Measurements from ENCODE around the gene RASA3. TPM values are rescaled to one million over a fixed set of nuclear protein-coding genes. Genes with fewer than 3 reads are reported as not detected.
"Not testable (repeated sequence)": the region's sequence is repeated elsewhere in the genome, so short reads cannot be mapped to it uniquely, and the experiment has no call there.

RASA3 gene
- total RNA-seq, 2 experiments from 2014 or later: 3.6 to 17.9 TPM

DNA sequence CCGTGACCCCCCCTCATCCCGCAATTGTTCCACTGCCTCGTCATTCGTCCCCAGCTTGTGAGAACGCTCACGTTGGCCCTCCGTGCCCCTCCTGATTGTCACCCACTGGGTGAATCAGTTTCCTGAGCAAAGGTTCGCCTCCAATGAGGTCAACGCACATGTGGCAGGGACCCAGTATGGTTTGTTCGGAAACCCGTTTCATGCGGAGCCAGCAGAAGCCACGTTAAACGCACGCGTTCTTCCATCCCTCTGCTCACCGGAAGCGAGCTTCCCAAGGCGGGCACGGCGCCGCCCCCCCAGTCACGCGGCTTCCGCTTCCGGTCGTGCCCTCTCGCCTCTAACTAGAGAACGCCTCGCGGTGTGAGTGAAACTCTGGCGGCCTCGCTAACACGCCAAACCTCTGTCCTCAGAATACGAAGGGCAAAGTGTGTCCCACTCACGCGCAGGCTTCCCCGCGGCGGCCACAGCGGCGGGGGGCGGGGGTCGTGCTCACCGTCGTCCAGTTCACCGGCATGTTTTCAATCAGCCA, 28.7 kb upstream of the RASA3 start:
- no TSS peak for BruUV-seq (replicated peaks)
- Histone ChIP-seq H3K4me1 (ENCODE audit: insufficient read depth, low read length, poor library complexity, severe bottlenecking) (no peaks in the 10 kb centered on the region), H3K9me2 (ENCODE audit: insufficient read depth, low read length) (no peaks in the 10 kb centered on the region), H3K79me2 (ENCODE audit: insufficient read depth, low read depth, low read length) (no peaks in the 10 kb centered on the region), H4K20me1 (ENCODE audit: insufficient read depth, low read length) (no peaks in the 10 kb centered on the region), H3K27ac (ENCODE audit: low read depth, low read length, poor library complexity, severe bottlenecking) (no peak overlapping the region), H2AFZ (ENCODE audit: low read length) (no peak overlapping the region), H3K9me3 (ENCODE audit: low read length) (no peaks in the 10 kb centered on the region), H3K4me3 (ENCODE audit: low read depth, low read length, poor library complexity, severe bottlenecking) (no peak overlapping the region), H3K36me3 (ENCODE audit: insufficient read depth, low read length) (no peaks in the 10 kb centered on the region), H3K4me2 (ENCODE audit: low read length) (no peak overlapping the region)
- no peak for DNase-seq (ENCODE audit: low spot score)
- intact Hi-C loops (cut with micrococcal nuclease; ENCODE audit: unreplicated experiment): no loop called here
- TF ChIP-seq, protein P1, sequence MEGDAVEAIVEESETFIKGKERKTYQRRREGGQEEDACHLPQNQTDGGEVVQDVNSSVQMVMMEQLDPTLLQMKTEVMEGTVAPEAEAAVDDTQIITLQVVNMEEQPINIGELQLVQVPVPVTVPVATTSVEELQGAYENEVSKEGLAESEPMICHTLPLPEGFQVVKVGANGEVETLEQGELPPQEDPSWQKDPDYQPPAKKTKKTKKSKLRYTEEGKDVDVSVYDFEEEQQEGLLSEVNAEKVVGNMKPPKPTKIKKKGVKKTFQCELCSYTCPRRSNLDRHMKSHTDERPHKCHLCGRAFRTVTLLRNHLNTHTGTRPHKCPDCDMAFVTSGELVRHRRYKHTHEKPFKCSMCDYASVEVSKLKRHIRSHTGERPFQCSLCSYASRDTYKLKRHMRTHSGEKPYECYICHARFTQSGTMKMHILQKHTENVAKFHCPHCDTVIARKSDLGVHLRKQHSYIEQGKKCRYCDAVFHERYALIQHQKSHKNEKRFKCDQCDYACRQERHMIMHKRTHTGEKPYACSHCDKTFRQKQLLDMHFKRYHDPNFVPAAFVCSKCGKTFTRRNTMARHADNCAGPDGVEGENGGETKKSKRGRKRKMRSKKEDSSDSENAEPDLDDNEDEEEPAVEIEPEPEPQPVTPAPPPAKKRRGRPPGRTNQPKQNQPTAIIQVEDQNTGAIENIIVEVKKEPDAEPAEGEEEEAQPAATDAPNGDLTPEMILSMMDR (conservative IDR thresholded peaks at IDR 0.05; ENCODE audit: low read length): no peak
- no peak for TF ChIP-seq EZH2phosphoT487 (IDR thresholded peaks at IDR 0.05; ENCODE audit: borderline replicate concordance, low read depth, low read length)
- ChIA-PET POLR2A (interaction anchor here (1.0 kb wide), 1 partner anchor 104 kb away, joined by 3 read pairs; no protein-coding TSS in a partner anchor), CTCF (ENCODE audit: unreplicated experiment) (no interaction called here)

DNA sequence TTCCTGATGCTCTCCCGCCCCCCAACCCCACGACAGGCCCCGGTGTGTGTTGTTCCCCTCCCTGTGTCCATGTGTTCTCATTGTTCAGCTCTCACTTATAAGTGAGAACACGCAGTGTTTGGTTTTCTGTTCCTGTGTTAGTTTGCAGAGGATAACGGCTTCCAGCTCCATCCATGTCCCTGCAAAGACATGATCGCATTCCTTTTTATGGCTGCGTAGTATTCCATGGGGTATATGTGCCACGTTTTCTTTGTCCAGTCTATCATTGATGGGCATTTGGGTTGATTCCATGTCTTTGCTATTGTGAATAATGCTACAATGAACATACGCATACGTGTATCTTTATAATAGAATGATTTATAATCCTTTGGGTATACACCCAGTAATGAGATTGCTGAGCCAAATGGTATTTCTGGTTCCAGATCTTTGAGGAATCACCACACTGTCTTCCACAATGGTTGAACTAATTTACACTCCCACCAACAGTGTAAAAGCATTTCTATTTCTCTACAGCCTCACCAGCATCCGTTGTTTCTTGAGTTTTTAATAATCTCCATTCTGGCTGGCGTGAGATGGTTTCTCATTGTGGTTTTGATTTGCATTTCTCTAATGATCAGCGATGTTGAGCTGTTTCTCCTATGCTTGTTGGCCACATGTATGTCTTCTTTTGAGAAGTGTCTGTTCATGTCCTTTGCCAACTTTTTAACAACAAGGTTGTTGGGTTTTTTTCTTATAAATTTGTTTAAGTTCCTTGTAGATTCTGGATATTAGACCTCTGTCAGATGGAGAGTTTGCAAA, 26.6 kb upstream of the RASA3 start:
- H3K27ac ChIP-seq (ENCODE audit: low read depth, low read length, poor library complexity, severe bottlenecking); H3K9me2 ChIP-seq (ENCODE audit: insufficient read depth, low read length); H3K4me1 ChIP-seq (ENCODE audit: insufficient read depth, low read length, poor library complexity, severe bottlenecking); H4K20me1 ChIP-seq (ENCODE audit: insufficient read depth, low read length); POLR2A ChIA-PET; H2AFZ ChIP-seq (ENCODE audit: low read length); intact Hi-C loops (cut with micrococcal nuclease; ENCODE audit: unreplicated experiment); H3K9me3 ChIP-seq (ENCODE audit: low read length); H3K4me3 ChIP-seq (ENCODE audit: low read depth, low read length, poor library complexity, severe bottlenecking); CTCF ChIA-PET (ENCODE audit: unreplicated experiment); H3K4me2 ChIP-seq (ENCODE audit: low read length); H3K79me2 ChIP-seq (ENCODE audit: insufficient read depth, low read depth, low read length); H3K36me3 ChIP-seq (ENCODE audit: insufficient read depth, low read length); DNase-seq (ENCODE audit: low spot score); BruUV-seq (replicated peaks): not testable (repeated sequence)

DNA sequence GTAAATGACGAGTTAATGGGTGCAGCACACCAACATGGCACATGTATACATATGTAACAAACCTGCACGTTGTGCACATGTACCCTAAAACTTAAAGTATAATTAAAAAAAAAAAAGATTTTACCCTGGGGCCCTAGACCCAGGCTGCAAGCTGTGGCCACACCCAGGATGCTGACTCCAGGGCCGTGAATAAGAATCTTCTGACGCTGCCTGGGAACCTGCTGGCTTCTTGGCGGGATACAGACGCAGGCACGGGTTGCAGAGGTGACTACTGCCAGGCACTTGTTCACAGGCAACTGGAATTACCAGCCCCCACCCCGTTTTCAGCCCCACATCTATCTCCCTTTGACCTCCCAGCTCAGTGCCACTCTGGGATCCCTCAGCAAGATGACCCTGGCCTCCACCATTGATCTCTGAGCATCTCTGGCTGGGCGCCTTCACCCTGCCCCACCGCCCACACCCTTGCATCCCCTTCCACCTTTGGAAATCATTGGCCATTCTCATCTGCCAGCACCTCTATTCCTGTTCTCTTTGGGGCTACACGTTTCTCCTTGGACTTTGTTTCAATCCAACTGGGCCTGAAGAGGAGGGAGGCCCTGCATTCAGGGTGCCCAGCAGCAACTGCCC, 25.6 kb upstream of the RASA3 start:
- H3K4me1 ChIP-seq (ENCODE audit: insufficient read depth, low read length, poor library complexity, severe bottlenecking): peaks cover 5% of the 10 kb centered on the region
- H3K36me3 ChIP-seq (ENCODE audit: insufficient read depth, low read length): no peaks in the 10 kb centered on the region
- H3K27ac ChIP-seq (ENCODE audit: low read depth, low read length, poor library complexity, severe bottlenecking): no peak overlapping the region
- H3K4me2 ChIP-seq (ENCODE audit: low read length): no peak overlapping the region
- DNase-seq (ENCODE audit: low spot score): no peak
- no peaks in the 10 kb centered on the region for H3K79me2 ChIP-seq (ENCODE audit: insufficient read depth, low read depth, low read length)
- ChIA-PET CTCF (ENCODE audit: unreplicated experiment) (no interaction called here), POLR2A (no interaction called here)
- H3K4me3 ChIP-seq (ENCODE audit: low read depth, low read length, poor library complexity, severe bottlenecking): no peak overlapping the region
- H4K20me1 ChIP-seq (ENCODE audit: insufficient read depth, low read length): no peaks in the 10 kb centered on the region
- intact Hi-C loops (cut with micrococcal nuclease; ENCODE audit: unreplicated experiment): no loop called here
- no TSS peak for BruUV-seq (replicated peaks)
- TF ChIP-seq, protein P1 (conservative IDR thresholded peaks at IDR 0.05; ENCODE audit: low read length): no peak
- no peak for TF ChIP-seq EZH2phosphoT487 (IDR thresholded peaks at IDR 0.05; ENCODE audit: borderline replicate concordance, low read depth, low read length)
- no peaks in the 10 kb centered on the region for H3K9me3 ChIP-seq (ENCODE audit: low read length)
- no peak overlapping the region for H2AFZ ChIP-seq (ENCODE audit: low read length)
- no peaks in the 10 kb centered on the region for H3K9me2 ChIP-seq (ENCODE audit: insufficient read depth, low read length)
